ENCODE data around the gene NAT8. TPM values are rescaled to one million over a fixed set of nuclear protein-coding genes. Genes with fewer than 3 reads are reported as not detected.
"Not testable (repeated sequence)": the region's sequence is repeated elsewhere in the genome, so short reads cannot be mapped to it uniquely, and the experiment has no call there.

The NAT8 gene
- total and polyA plus RNA-seq, 3 donors from 2014 or later: 6.0 TPM; not detected in 2

DNA sequence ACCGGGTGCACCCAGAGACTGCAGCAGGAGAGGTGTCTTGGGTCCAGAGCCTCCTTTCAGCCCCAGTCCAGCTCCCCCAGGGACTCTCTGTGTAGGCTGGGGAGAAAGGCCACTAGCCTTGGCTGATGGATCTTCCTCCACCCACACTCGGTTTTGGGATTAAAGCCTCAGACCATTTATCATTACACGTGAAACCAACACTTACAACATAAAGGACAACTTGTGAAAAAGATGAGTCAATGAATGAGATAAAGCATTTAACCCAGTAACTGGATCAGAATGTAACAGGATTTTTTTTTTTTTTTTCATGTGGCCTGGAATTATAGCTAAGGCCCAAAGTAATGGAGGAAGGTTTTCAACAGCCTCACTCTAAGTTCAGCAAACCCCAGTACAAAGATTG, 32.1 kb downstream of the NAT8 start:
- Histone ChIP-seq H3K27ac (no peak overlapping the region), H3K9me3 (no peaks in the 10 kb centered on the region), H3K4me3 (no peak overlapping the region), H3K4me1 (no peaks in the 10 kb centered on the region), H3K27me3 (no peaks in the 10 kb centered on the region), H3K36me3 (ENCODE audit: low read depth, missing control alignments) (no peaks in the 10 kb centered on the region)
- WGBS, 2 donors: 51 to 68% methylated on average over 3 of the region's 3 CpGs
- DNase-seq: no peak
- TF ChIP-seq CTCF (IDR thresholded peaks at IDR 0.05) (no peak), POLR2A (IDR thresholded peaks at IDR 0.05) (no peak)
- intact Hi-C loops (cut with DNase I; ENCODE audit: low total_unique reads): no loop called here

DNA sequence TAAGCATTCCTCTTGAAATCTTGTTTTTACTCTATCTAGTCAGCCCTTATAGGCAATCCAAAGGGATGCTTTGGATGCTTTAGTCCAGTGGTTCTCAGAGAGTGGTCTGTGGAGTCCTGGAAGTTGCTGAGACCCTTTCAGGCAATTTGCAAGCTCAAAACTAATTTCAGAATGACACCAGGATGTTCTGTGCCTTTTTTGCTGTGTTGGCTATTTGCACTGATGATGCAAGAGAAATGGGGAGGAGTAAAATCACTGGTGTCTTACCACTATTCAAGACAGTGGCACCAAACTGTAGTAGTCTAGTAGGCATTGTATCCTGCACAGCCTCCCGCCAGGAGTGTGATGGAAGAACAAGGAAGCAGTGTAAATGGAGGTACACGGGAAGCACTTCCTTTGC, 37.6 kb downstream of the NAT8 start:
- H3K27ac ChIP-seq; H3K4me1 ChIP-seq; H3K36me3 ChIP-seq (ENCODE audit: low read depth, missing control alignments); H3K4me3 ChIP-seq; H3K9me3 ChIP-seq; H3K27me3 ChIP-seq; intact Hi-C loops (cut with DNase I; ENCODE audit: low total_unique reads); DNase-seq: not testable (repeated sequence)
- 85 to 86% methylated on average over 2 of the region's 2 CpGs for WGBS, 2 donors

DNA sequence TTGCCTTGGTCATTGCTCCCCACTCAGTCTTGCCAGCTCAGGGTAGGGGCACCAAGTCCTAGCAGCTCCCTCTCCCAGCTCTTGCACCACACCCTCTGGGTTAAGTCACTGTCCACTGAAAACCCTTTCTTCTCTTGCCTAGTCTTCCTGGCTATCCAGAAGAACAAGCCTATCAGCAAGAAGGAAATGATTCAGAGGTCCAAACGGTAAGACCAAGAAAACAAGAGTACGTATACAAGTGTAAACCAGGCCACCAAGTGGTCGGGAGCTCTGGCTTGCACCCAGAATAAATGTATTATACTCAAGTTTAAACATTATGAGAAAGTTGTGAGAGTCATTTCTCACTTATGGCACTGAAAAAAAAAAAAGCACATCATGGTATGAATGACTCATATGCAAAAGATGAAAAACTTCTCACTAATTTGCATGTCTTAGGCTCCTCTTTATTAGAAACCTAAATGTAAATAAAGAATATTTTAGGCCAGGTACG, 39.1 kb downstream of the NAT8 start:
- DNase-seq; intact Hi-C loops (cut with DNase I; ENCODE audit: low total_unique reads); H3K27me3 ChIP-seq; H3K27ac ChIP-seq; H3K4me1 ChIP-seq; H3K9me3 ChIP-seq; H3K36me3 ChIP-seq (ENCODE audit: low read depth, missing control alignments); H3K4me3 ChIP-seq: not testable (repeated sequence)
- 88 to 93% methylated on average over 4 of the region's 4 CpGs for WGBS, 2 donors

DNA sequence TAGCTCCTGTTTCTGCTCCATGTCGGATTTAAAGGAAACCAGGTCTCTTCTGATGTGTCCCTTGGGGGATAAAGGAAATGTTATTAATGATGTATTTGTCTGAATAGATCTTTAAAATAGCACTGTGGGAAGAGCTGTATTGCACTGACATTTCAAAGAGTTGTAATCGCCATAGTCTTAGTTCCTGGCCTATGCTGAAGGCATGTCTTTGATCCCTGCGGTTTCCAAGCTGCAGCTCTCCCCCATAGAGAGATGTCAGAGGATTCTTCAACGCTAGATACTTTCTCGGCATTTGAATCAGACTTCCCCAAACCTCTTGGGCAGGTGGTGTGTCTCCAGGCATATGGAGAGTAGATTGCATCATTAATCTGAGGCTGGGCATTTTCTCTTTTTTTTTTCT, 40.4 kb downstream of the NAT8 start:
- no peak for TF ChIP-seq POLR2A (IDR thresholded peaks at IDR 0.05)
- TF ChIP-seq CTCF (IDR thresholded peaks at IDR 0.05): no peak
- DNase-seq: no peak
- no peak overlapping the region for H3K4me3 ChIP-seq
- intact Hi-C loops (cut with DNase I; ENCODE audit: low total_unique reads): no loop called here
- no peaks in the 10 kb centered on the region for H3K36me3 ChIP-seq (ENCODE audit: low read depth, missing control alignments)
- no peaks in the 10 kb centered on the region for H3K9me3 ChIP-seq
- no peaks in the 10 kb centered on the region for H3K4me1 ChIP-seq
- H3K27ac ChIP-seq: no peak overlapping the region
- WGBS, 2 donors: 91 to 93% methylated on average over 5 of the region's 5 CpGs
- no peaks in the 10 kb centered on the region for H3K27me3 ChIP-seq

DNA sequence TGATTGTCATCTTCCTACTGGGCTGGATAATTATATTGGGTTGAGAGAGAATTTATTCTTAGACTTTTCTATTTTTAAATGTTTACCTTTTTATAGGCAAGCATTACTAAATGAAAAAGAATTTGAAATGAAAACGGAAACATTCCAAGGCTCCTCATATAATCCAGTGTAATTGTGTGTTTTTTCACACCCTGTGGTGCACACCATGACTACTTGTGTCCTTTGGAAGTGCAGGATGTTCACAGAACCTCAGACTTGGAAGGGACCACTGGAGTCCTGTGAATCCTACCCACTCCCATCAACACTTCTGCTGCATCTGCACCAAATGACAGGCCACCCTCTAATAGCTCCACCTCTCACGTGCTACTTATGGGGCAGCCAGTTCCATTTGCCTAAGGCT, 48.0 kb downstream of the NAT8 start:
- Histone ChIP-seq H3K27ac (no peak overlapping the region), H3K36me3 (ENCODE audit: low read depth, missing control alignments) (no peaks in the 10 kb centered on the region), H3K27me3 (no peaks in the 10 kb centered on the region), H3K4me1 (no peaks in the 10 kb centered on the region), H3K9me3 (no peaks in the 10 kb centered on the region), H3K4me3 (no peak overlapping the region)
- no peak for TF ChIP-seq POLR2A (IDR thresholded peaks at IDR 0.05)
- no peak for TF ChIP-seq CTCF (IDR thresholded peaks at IDR 0.05)
- WGBS, 2 donors: 86 to 88% methylated on average over 2 of the region's 2 CpGs
- no peak for DNase-seq
- intact Hi-C loops (cut with DNase I; ENCODE audit: low total_unique reads): no loop called here

GRCh38 chr2:73593680-73594079, 48.5 kb downstream of the NAT8 start:
- H3K36me3 ChIP-seq (ENCODE audit: low read depth, missing control alignments): no peaks in the 10 kb centered on the region
- no peak overlapping the region for H3K27ac ChIP-seq
- no peak for DNase-seq
- no peak for TF ChIP-seq CTCF (IDR thresholded peaks at IDR 0.05)
- no peak for TF ChIP-seq POLR2A (IDR thresholded peaks at IDR 0.05)
- 66 to 80% methylated on average over 2 of the region's 2 CpGs for WGBS, 2 donors
- H3K9me3 ChIP-seq: no peaks in the 10 kb centered on the region
- no peaks in the 10 kb centered on the region for H3K27me3 ChIP-seq
- H3K4me3 ChIP-seq: no peak overlapping the region
- intact Hi-C loops (cut with DNase I; ENCODE audit: low total_unique reads): no loop called here
- no peaks in the 10 kb centered on the region for H3K4me1 ChIP-seq
